ENCODE measurements around the gene PLEKHG3.

Gene PLEKHG3

GRCh38 chr14:64792231-64792630, 88.0 kb downstream of the PLEKHG3 start:
- Mint-ChIP-seq H3K9me3 (no peaks in the 10 kb centered on the region), H3K36me3 (ENCODE audit: low read depth) (no peaks in the 10 kb centered on the region), H3K27me3 (no peaks in the 10 kb centered on the region), H3K4me3 (no peak overlapping the region), H3K4me1 (ENCODE audit: low read depth) (no peaks in the 10 kb centered on the region), H3K27ac (no peak overlapping the region)

GRCh38 chr14:64792871-64793560, 88.8 kb downstream of the PLEKHG3 start:
- H3K4me3 Mint-ChIP-seq, result no peak overlapping the region
- no peaks in the 10 kb centered on the region for H3K27me3 Mint-ChIP-seq
- no peaks in the 10 kb centered on the region for H3K9me3 Mint-ChIP-seq
- H3K4me1 Mint-ChIP-seq (ENCODE audit: low read depth), result no peaks in the 10 kb centered on the region
- no peak overlapping the region for H3K27ac Mint-ChIP-seq
- H3K36me3 Mint-ChIP-seq (ENCODE audit: low read depth), result no peaks in the 10 kb centered on the region

GRCh38 chr14:64795211-64795610, 91.0 kb downstream of the PLEKHG3 start:
- H3K36me3 Mint-ChIP-seq (ENCODE audit: low read depth), result no peaks in the 10 kb centered on the region
- no peaks in the 10 kb centered on the region for H3K27me3 Mint-ChIP-seq
- H3K9me3 Mint-ChIP-seq, result no peaks in the 10 kb centered on the region
- no peaks in the 10 kb centered on the region for H3K4me1 Mint-ChIP-seq (ENCODE audit: low read depth)
- no peak overlapping the region for H3K27ac Mint-ChIP-seq
- H3K4me3 Mint-ChIP-seq, result no peak overlapping the region

GRCh38 chr14:64795921-64796320, 91.7 kb downstream of the PLEKHG3 start:
- H3K4me1 Mint-ChIP-seq (ENCODE audit: low read depth), result no peaks in the 10 kb centered on the region

GRCh38 chr14:64796369-64796768, 92.1 kb downstream of the PLEKHG3 start:
- Mint-ChIP-seq H3K36me3 (ENCODE audit: low read depth) (no peaks in the 10 kb centered on the region), H3K27me3 (no peaks in the 10 kb centered on the region), H3K4me3 (no peak overlapping the region), H3K27ac (no peak overlapping the region), H3K4me1 (ENCODE audit: low read depth) (no peaks in the 10 kb centered on the region), H3K9me3 (no peaks in the 10 kb centered on the region)

More at GRCh38 chr14:64795921-64796320, 91.7 kb downstream of the PLEKHG3 start:
- H3K9me3 Mint-ChIP-seq, result no peaks in the 10 kb centered on the region
- H3K36me3 Mint-ChIP-seq (ENCODE audit: low read depth), result no peaks in the 10 kb centered on the region
- H3K27ac Mint-ChIP-seq, result no peak overlapping the region
- no peak overlapping the region for H3K4me3 Mint-ChIP-seq
- no peaks in the 10 kb centered on the region for H3K27me3 Mint-ChIP-seq

GRCh38 chr14:64799555-64799954, 95.3 kb downstream of the PLEKHG3 start:
- no peaks in the 10 kb centered on the region for H3K4me1 Mint-ChIP-seq (ENCODE audit: low read depth)
- no peaks in the 10 kb centered on the region for H3K27me3 Mint-ChIP-seq
- H3K27ac Mint-ChIP-seq, result no peak overlapping the region
- no peaks in the 10 kb centered on the region for H3K36me3 Mint-ChIP-seq (ENCODE audit: low read depth)
- H3K4me3 Mint-ChIP-seq, result no peak overlapping the region
- no peaks in the 10 kb centered on the region for H3K9me3 Mint-ChIP-seq

Data from stimulated activated naive CD8-positive, alpha-beta T cell treated with anti-CD3 and anti-CD28 coated beads, Interleukin-15, Interleukin-2, amounts not matched to agents 100 ng/mL and 50 ng/mL, for 24 hours (primary cell).